HG03469 (cell line): ENCODE data around the gene SMAP1.

Experiments used
- ATAC-seq: cut with Tn5 transposase; IDR thresholded peaks from one replicate; pipeline ENCODE4 v1.9.1; 2021; ENCODE audit warnings: mild to moderate bottlenecking, moderate library complexity, moderate number of reproducible peaks; ENCODE audit not compliant: unreplicated experiment

SMAP1 gene

DNA sequence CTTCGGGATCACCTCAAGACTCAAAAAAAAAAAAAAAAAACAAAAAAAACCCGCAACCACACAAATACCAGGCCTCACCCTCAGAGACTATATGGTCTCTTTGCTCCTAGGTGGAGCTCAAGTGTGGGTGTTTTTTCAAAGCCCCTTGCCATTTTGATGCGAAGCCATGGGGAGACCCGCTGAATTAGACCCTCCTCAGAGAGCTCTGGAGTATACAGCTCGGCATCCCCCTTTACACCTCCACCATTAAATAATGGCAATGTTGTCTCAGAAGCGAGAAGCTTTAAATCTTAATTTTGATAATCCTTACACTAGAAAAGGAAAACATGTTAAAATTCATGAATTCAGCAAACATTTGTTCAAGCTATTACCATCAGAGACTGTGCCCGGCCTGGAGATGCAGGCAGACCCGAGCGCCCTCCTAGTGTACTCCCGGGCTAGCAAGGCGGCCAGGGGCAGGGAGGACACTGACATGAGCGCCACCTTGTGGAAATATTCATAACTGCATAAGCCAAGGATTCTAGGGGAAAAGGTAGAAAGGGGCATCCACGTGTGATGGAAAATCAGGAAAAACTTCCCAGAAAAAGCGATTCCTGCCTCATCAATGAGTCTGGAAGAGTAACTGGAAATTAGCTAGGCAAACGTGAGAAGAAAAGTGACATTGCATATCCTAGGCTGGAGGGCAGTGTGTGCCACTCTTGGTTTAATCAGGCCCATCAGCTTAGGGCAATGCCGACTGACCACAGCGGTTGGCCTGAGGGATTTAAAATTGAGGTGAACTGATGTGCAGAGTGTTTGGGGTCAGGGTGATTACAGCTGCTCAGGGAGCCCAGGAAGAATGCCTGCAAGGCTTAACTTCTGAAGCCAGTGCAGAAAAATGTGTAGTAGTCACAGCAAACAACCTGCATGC lies 216.6 kb downstream of the SMAP1 start:
- no peak for ATAC-seq

DNA sequence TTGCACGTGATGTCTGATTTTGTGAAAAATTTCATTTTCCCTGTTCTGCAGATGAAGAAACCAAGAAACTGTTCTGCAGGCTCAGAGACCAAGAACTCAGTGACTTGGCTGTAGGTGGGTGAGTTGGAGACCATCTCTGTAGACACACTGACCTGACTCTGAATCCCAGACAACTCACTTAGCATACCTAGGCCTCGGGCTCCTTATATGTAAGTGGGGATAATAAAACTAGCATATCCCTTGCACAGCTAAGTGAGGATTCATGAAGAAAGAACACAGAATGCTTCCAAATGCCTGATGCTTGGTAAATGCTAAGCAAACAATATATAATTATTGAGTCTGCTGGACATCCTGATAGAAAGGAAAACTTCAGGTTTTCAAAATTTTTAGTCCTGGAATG lies 218.4 kb downstream of the SMAP1 start:
- no peak for ATAC-seq

DNA sequence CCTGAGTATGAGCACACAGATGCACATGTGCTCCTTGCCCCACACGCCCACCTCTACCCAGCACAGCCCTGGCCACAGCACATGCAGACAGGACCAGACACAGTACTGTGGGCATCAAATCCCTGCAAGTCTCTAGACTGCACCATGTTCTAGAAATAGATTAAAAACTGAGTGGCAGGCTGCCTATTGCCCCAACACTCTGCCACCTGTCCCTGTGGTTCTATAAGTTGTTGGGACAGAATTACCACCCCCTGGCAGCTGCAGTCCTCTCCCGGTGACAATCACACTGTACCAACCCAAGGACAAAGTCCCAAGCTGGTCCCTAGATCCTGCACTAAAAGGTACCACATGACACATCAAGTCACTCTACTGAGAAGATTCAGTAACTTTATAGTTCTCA lies 219.0 kb downstream of the SMAP1 start:
- no peak for ATAC-seq

DNA sequence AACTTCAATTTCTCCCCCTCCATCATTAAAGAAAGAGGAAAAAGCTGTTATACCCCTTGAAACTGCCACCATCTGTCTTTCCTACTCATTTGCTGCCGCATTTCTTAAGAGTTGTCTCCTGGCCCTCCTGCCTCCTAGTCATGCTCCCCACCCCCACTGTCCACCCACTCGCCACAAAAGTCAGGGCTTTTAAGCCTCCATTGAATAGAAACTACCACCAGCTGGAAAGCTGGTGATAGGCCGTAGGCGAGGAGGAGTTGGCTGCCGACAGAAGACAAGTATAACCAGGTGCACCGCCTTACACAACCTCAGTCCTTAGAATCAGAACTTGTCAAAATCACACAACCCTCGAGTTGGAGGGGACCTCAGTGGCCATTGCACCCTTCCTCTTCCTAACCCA lies 221.6 kb downstream of the SMAP1 start:
- no peak for ATAC-seq

DNA sequence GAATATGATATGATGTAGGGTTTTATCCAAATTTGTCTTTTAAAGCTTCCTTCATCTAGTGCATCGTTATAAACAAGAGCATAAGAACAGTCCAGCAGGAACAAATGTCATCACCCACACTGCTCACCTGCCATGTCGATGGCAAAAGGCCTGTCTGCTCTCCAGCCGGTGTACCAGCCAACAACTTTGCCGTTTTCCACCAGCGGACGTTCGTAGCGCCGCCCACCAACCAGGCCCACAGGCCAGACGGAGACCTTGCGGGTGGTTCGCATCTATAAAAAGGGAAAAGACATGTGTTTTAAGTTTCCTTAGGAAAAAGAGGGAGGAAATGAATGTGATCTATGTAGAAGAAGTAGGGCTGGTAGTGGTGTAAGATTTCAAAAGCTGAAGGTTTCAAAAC lies 226.3 kb downstream of the SMAP1 start:
- no peak for ATAC-seq

DNA sequence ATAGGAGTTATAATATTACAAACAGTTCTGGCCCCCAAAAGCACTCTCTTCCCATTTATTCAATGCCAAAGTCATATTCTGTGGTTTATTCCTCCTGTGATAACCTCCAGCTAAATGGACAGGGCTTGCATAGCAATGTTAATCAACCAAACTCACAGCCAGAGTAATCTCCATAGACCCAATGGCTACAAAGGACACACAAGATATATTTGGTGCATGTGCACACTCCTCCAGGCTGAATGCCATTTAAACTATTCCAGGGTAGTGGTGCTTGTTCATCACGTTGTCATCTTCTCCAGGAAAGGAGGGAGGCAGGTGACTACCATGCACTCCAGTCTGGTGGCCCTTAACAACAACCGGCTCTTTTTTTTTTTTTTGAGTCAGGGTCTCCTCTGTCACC lies 232.4 kb downstream of the SMAP1 start:
- ATAC-seq, result no peak

DNA sequence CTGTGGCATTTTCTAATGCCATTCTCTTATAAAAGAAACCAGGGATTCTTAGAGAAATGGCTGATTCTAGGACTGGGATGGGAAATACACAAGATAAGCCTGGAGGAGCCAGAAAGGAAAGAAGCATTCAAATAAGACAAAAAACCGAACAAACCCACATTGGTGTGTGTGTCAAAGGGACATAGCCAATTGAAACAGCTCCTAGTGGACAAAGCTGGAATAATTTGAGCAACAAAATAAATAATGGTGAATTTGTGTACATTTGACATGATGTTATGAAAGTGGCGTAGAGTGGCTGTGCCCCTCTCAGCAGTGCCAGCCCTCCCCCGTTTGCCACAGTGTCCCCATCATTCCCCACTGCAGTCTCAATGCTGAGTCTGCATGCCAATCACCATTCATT lies 233.6 kb downstream of the SMAP1 start:
- ATAC-seq, result no peak

DNA sequence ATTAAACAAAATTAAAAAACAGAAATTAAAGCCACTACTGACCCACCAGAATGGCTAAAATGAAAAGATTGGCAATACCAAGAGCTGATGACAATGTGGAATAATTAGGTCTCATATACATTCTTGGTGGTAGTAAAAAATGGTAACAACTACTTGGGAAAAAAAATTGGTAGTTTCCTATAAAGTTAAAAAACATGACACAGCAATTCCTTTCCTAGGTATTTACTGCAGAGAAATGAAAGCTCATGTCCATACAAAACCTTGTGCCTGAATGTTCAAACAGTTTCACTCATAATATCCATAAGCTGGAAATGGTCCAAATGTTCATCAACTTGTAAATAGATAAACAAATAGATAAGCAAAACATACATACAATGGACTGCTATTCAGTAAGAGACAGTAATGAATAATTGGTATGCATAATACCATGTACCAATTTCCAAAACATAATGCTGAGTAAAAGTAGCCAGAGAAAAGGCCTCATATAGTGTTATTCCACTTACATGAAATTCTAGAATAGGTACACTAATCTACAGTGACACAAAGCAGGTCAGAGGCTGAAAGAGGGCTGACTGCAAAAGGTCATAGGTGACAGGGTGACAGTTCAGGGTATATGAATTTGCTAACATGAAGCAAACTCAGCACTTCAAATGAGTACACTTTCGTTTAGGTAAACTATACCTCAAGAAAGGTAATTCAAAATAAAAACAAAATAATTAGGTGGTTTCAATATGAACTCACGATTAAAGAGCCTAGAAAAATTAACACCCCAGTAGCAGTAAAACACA lies 236.2 kb downstream of the SMAP1 start:
- ATAC-seq, result no peak

DNA sequence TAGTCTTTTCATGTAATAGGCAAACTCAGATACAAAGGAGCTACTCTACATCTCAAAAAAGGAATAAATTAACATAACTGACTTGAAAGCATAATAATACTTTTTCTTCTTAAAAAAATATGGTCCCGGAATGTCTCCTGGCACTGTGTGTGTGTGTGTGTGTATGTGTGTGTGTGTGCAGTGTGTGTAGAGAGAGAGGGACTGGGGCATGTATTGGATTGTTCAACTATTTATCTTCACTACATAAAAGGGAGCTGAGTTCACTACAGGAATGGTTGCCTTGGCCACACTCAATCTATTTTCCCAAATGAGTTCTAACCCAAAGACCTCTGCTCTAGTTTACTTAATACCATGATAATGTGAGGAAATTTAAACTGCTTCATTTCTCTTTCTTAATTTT lies 238.1 kb downstream of the SMAP1 start:
- ATAC-seq, result no peak
